ENCODE data around the gene IQSEC1. TPM values are rescaled to one million over a fixed set of nuclear protein-coding genes. Genes with fewer than 3 reads are reported as not detected.

IQSEC1 gene
- total RNA-seq, 6 experiments from 2014 or later: 21.1 to 25.1 (median 21.9) TPM

GRCh38 chr3:12996181-12996506 is 77.1 kb downstream of the IQSEC1 start:
- TF ChIP-seq CTCF (IDR thresholded peaks at IDR 0.05): no peak
- no peaks in the 10 kb centered on the region for H3K36me3 Mint-ChIP-seq (ENCODE audit: low read depth)
- peaks cover 28% of the 10 kb centered on the region for H3K27me3 Mint-ChIP-seq (ENCODE audit: insufficient read depth)
- H3K4me1 Mint-ChIP-seq (ENCODE audit: low read depth): peaks cover 8% of the 10 kb centered on the region
- H3K4me3 Mint-ChIP-seq: no peak overlapping the region
- no peak overlapping the region for H3K27ac Mint-ChIP-seq
- no peak for DNase-seq
- no peaks in the 10 kb centered on the region for H3K9me3 Mint-ChIP-seq

DNA sequence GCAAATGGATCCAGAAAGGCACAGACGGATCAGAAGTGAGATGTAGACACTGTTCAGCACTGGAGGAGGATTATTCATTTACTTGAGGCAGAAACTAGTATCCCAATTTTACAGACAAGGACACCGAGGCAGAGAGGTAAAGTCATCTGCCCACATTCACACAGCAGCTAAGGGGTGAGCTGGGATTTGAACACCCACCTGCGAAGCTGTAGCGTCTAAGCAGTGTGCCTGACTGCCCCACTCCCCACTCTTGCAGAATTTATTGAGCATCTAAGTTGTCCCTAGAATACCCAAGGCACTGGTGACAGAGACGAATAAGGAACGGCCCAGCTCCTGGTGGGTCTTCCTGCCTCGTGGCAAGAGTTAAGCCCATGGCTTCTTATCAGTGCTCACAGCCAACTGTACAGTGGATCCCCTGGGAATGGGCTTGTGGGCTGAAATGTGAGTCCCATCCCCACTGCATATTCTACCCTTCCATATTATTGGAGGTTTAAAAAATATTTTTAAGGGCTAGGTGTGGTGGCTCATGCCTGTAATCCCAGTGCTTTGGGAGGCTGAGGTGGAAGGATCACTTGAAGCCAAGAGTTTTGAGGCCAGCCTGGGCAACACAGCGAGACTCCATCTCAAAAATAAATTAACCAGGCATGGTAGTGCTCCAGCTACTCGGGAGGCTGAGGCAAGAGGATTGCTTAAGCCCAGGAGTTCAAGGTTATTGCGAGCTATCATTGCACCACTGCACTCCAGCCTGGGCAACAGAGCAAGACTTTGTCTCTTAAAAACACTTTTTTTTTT is 77.6 kb downstream of the IQSEC1 start:
- Mint-ChIP-seq H3K4me1 (ENCODE audit: low read depth) (peaks cover 13% of the 10 kb centered on the region), H3K27me3 (ENCODE audit: insufficient read depth) (peaks cover 26% of the 10 kb centered on the region), H3K9me3 (no peaks in the 10 kb centered on the region), H3K4me3 (no peak overlapping the region), H3K36me3 (ENCODE audit: low read depth) (no peaks in the 10 kb centered on the region), H3K27ac (no peak overlapping the region)
- TF ChIP-seq CTCF (IDR thresholded peaks at IDR 0.05): no peak
- no peak for DNase-seq

DNA sequence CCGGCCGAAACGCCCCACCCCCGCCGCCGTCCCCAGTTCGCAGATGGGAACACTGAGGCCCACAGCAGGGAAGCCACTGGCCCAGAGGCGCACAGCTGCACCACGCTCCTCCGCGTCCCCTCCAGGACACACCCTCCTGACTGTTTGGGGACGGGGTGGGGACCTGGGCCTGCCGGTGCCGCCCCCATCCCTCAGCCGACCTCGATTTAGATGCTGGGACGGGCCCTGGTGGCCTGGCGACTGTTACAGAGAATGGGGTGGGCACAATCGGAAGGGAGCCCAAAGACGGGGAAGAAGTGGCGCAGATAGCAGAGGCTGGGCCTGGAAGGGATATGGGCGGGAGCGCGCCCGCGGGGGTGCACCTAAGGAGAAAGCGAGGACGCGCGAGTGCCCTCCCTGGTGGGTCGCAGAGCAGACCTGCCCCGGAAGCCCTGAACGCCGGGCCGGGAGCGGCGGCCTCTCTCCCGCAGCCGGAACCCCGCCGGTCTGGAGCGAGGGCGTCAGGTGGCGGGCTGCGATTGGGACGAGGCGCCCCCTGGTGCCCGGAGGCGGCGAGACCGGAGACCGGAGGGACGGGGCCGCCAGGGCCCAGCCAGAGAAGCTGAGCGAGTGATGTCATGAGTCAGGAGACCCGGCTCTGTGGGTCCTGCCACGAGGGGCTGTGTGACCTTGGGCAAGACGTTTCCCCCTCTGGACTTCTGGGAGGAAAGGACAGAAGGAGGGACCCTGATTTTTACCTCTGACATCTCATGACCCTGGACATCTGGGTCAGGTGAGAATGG is 78.4 kb downstream of the IQSEC1 start:
- peak; percentile 96 for TF ChIP-seq CTCF (IDR thresholded peaks at IDR 0.05)
- Mint-ChIP-seq H3K27me3 (ENCODE audit: insufficient read depth) (peaks cover 18% of the 10 kb centered on the region), H3K36me3 (ENCODE audit: low read depth) (no peaks in the 10 kb centered on the region), H3K4me3 (peak overlapping the region; percentile 88), H3K27ac (no peak overlapping the region; the same call in 1 of the 2 replicates), H3K4me1 (ENCODE audit: low read depth) (peaks cover 21% of the 10 kb centered on the region), H3K9me3 (no peaks in the 10 kb centered on the region)
- peak; percentile 54 for DNase-seq

- no peak for TF ChIP-seq CTCF (IDR thresholded peaks at IDR 0.05)
- H3K4me3 Mint-ChIP-seq: peak overlapping the region; percentile 88
- H3K9me3 Mint-ChIP-seq: no peaks in the 10 kb centered on the region
- no peaks in the 10 kb centered on the region for H3K36me3 Mint-ChIP-seq (ENCODE audit: low read depth)
- no peak overlapping the region for H3K27ac Mint-ChIP-seq
- no peak for DNase-seq
- peaks cover 15% of the 10 kb centered on the region; the same call in 1 of the 2 replicates for H3K27me3 Mint-ChIP-seq (ENCODE audit: insufficient read depth)
- peaks cover 23% of the 10 kb centered on the region for H3K4me1 Mint-ChIP-seq (ENCODE audit: low read depth)
Observed at GRCh38 chr3:12994357-12994606, 78.9 kb downstream of the IQSEC1 start.

- Mint-ChIP-seq H3K36me3 (ENCODE audit: low read depth) (no peaks in the 10 kb centered on the region), H3K4me3 (peak overlapping the region; percentile 88)
- no peak for DNase-seq
Observed at GRCh38 chr3:12993517-12994356, 79.5 kb downstream of the IQSEC1 start.

More at GRCh38 chr3:12993517-12994356, 79.5 kb downstream of the IQSEC1 start:
- no peaks in the 10 kb centered on the region for H3K9me3 Mint-ChIP-seq
- H3K27me3 Mint-ChIP-seq (ENCODE audit: insufficient read depth): peaks cover 10% of the 10 kb centered on the region; the same call in 1 of the 2 replicates
- peaks cover 23% of the 10 kb centered on the region for H3K4me1 Mint-ChIP-seq (ENCODE audit: low read depth)
- H3K27ac Mint-ChIP-seq: no peak overlapping the region
- TF ChIP-seq CTCF (IDR thresholded peaks at IDR 0.05): no peak

Measured in HFFc6 (cell line).